ENCODE results near the gene AIF1. TPM values are rescaled to one million over a fixed set of nuclear protein-coding genes. Genes with fewer than 3 reads are reported as not detected.
A peak's percentile ranks its signal among the peaks of the same experiment; 100 is the strongest.
"Not testable (repeated sequence)": the region's sequence is repeated elsewhere in the genome, so short reads cannot be mapped to it uniquely, and the experiment has no call there.

AIF1 gene
- total RNA-seq, 1 donor from 2014 or later, result not detected

DNA sequence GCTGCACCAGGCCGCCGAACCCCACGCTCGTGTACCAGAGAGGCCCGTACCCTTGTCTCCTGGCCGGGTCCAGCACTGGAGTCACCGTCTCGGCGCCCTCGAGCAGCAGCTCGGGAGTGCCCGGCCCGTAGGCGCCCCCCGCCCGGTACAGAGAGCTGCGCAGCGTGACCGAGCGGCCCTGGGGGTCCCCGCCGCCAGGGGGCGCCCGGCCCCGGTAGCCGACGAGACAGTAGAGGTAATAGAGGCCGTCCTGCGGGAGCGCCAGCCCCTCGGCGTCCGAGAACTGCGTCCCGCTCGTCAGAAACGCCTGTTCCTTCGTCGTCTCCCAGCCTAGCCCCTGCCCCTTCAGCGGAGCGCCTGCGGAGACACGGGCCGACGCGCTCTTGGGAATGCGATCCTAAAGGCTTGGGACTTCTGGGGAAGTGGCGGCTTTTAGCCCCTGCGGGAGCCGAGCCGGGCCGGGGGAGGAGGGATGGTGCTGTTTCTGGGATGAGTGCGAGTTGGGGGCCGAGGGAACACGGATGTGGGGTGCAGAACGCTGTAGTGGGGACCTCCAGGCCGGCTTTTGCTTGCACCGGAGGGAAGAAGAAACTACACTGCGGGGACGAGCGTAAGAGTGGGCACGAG lies 34.1 kb upstream of the AIF1 start:
- DNase-seq (ENCODE audit: low read depth), result peak; percentile 41

DNA sequence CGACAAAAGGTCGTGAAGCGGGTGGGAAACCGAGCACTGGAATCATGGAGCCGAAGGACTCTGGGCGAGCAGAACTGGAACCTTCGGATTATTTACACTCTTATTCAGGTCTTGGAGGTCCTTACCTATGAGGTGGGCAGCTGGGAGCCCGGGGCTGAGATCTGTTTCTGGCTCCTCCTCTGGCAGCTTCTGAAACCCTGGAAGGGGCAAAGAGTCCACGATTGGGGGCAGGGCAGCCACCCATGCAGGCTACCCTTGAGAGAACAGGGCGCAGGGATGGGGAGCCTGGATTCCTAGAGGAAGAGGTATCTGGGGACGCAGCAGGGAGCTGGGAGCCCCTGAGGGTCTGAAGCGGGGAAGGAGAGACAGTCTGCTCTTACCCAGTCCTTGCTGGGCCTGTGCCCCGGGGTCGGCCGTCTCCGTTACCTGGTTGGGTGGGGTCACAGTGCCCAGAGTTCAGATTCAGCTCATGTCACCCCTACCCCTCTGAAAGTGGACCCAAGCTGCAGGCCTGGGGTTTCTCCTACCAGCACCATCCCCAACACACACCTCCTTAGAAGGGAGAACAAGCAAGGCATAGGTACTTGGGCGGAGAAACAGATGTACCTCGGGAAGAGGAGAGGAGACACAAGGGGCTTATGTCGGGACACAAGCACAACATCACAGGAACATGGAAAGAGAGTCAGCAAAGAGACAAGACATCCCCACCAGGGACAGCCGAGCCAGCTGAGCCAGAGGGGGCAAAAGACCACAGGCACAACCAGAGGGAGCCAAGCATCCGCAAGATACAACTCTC lies 33.4 kb upstream of the AIF1 start:
- DNase-seq (ENCODE audit: low read depth), result no peak

DNA sequence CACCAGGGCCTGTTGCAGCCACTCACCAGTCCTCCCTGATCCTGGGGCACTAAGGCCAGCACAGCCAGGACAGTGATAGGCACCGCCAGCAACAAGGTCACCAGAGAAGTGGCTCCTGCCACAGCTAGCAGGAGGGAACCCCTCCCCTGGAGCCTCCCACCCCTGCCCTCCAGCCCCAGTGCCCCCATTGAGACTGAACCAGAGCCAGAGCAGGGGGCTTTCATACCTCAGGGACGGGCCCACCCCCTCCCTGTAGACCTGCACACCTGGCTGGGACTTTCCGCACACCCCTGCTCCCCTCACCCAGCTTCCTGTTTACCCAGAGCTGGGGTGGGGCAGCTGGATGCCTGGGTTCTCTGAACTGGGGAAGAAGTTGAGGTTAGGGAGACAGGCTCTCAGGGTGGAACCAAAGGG lies 32.8 kb upstream of the AIF1 start, which contains the start of gene LTB:
Gene LTB, minus strand, starts transcription at position 195 of the 414 bp plus-strand sequence. Its CDS starts 7 bp downstream, at position 188.
- DNase-seq (ENCODE audit: low read depth), result no peak

DNA sequence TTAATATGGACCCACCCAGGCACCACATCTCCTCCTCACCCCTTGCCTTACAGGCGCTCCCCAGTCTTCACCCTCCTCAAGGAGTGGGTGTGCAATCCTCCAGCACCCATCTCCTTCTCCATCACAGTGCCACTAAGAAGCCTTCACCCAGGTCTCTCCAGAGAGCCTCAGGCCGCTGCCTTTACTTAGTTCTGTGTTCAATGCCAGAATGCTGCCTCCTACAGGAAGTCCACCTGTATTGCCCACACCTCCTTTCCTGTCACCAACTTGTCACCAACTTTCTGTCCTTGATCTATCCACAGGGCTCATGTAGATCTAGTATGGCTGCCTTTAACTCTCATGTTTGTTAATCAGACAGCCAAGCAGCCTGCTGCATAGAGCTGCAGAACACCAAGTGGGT lies 29.5 kb upstream of the AIF1 start:
- DNase-seq (ENCODE audit: low read depth), result no peak

DNA sequence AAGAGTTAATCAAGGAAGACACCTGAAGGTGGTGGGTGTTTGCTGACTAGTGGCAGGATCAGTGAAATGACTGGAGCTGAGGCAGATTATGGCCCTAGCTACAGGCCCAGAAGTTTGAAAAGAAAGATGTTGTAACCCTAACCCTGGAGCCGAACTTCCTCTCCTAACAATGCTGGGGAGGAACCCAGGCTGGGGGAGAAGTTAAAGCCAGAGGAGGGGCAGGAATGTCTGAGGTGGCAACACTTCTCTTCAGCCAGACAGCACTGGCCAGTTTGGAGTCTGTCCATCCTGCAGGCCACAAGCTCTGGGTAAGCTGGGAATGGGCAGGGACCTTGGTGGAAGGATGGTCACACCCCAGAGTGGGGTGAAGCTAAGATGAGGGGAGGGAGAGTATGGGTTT lies 29.0 kb upstream of the AIF1 start, which contains the start of gene LST1:
Gene LST1, plus strand, starts transcription at position 270 of the 400 bp plus-strand sequence. CDS start 1,023 bp downstream, outside the sequence.
- no peak for DNase-seq (ENCODE audit: low read depth)

DNA sequence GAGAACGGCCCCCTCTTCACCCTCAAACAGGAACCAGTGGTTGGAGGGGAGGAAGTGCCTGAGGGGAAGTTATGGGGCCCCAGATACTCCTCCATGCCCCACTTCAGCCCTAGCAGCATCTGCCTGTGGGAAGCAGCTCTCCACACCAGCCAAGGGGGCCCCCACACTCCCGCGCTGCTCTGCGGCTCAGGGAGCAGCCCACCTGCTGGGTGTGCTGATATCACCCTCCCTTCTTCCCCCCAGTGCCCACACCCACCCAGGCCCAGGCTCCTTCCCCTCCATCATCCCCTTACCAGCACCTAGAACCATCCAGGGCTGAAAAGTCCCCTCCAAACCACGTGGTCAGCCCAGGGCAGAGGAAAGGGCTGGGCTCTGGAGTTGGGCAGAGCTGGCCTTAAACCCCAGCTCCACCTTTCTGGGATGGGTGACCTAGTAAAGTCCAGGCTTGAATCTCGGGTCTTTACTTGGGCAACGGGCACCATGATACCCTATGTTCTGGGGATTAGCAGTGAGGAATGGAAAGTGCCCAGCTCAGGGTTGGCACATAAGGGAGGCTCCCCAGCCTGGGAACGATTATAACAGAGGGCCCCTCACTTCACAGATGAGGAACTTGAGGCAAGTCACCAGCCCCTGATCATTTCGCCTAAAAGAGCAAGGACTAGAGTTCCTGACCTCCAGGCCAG lies 28.3 kb upstream of the AIF1 start:
- DNase-seq (ENCODE audit: low read depth), result no peak

DNA sequence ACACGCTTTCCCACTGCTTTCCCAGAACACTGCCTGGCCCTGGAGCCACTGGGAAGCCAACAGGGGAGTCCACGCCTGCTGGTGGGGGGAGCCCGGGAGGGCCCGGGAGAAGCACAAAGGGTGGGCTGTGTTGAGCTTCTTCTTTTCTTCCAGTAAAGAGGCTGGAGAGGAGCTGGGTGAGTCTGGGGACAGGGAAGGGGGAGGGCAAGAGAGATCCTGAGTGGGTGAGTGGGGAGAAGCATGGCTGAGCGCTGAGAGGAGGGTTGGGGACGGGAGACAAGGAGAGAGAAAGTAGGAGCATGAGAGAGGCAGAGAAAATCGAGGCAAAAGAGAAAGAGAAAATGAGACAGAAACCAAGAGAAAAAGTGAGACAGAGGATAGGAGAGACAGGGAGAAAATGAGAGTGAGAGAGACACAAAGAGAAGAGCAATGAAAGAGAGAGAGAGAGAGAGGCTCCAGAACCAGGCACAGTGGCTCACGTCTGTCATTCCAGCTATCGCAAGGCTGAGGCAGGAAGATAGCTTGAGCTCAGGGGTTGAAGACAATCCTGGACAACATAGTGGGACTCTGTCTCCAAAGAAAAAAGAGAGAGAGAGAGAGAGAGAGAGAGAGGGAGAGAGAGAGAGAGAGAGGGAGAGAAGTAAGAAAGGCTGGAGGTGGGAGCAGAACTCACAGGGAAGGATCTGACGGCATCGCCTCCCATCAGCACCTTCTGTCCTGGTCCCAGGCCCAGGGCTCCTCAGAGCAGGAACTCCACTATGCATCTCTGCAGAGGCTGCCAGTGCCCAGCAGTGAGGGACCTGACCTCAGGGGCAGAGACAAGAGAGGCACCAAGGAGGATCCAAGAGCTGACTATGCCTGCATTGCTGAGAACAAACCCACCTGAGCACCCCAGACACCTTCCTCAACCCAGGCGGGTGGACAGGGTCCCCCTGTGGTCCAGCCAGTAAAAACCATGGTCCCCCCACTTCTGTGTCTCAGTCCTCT lies 26.9 kb upstream of the AIF1 start:
- no peak for DNase-seq (ENCODE audit: low read depth)

DNA sequence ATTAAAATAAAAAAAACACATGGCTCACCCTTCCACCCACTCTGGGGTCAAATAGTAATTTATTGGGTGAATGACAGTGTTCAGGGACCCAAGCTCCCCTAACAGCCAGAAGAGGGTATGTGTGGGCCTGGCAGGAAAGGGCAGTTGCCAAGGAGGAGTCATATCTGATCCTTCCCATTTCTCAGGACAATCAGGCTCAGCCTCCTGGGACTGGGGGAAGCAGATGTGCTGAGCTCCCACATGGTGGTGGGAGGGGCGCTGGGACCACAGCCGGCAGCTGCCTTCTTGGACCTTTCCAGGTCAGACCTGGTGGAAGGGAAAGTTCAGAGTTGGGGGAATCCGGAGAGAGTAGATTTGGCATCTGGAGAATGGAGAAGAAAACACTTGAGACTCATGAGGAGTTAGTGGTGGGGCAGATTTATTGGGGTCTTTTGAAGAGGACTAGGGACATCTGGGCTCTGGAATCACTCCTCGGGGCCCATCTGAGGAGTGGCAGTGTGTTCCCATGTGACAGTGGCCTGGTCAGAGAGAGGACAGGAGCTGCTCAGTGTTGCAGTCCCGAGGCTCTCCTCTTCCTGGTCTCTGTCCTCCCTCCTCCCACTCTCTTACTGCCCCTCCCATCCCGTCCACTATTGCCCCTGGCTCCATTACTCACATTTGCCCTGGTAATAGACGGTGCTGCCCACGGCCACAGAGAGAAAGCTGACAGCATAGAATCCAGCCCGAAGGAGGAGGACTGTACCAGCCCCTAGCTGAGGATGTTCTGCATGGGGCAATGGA lies 26.0 kb upstream of the AIF1 start:
- no peak for DNase-seq (ENCODE audit: low read depth)

DNA sequence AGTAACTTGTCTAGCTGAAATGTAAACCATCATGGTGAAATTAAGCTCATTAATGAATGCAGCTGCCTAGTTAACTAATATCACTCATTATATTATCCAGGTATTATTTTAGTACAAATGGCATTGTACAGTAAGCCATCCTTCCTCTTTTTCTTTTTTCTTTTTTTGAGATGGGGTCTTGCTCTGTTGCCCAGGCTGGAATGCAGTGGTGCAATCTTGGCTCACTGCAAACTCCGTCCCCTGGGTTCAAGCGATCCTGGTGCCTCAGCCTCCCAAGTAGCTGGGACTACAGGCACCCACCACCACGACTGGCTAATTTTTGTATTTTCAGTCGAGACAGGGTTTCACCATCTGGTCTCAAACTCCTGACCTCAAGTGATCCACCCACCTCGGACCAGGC lies 24.3 kb upstream of the AIF1 start:
- not testable (repeated sequence) for DNase-seq (ENCODE audit: low read depth)

DNA sequence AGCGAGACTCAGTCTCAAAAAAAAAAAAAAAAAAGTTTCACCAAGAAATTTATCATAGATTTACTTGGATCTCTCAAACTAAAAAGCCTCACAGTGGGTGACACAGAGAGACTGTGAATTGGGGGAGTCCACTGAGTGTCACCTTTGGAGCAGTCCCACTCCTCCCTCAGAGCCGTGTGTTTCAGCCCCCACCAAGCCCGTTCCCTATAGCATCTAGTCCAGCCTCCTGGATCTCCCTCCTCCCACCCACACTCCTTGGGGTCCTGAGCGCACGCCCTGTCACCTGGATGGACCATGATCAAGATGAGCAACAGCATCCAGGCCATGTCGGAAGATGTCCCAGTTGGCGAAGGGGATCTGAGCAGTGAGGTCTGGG lies 22.6 kb upstream of the AIF1 start:
- DNase-seq (ENCODE audit: low read depth), result no peak

DNA sequence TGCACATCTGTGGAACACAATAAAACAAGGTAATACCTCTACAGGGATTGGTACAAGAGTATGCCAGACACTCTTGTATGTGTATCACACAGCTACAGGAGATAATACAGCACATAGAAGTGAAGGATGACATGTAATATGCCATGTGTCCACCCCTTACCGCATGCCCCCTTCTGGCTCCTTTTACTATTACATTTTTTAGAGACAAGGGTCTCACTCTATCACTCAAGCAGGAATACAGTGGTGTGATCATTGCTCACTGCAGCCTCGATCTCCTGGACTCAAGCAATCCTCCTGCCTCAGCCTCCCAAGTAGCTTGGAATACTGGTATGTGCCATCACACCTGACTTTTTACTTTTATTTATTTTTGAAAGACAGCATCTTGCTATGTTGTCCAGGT lies 18.0 kb upstream of the AIF1 start:
- no peak for DNase-seq (ENCODE audit: low read depth)

DNA sequence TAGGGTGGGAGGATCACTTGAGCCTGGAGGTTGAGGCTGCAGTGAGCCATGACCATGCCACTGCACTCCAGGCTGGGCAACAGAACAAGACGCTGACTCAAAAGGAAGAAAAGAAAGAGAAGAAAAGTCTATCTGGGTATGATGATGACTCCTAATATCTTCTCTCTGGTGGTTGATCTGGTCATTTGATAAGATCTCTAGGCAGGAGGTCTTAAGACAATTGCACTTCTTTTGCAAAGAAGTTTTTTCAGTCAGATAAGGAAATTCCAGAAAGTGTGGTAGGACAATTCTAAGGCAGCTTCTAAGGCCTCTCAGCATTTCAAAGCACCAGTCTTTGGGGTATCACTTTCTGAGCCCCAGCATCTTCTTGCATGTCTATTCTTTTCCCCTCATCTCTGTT lies 7.7 kb upstream of the AIF1 start:
- DNase-seq (ENCODE audit: low read depth), result no peak

DNA sequence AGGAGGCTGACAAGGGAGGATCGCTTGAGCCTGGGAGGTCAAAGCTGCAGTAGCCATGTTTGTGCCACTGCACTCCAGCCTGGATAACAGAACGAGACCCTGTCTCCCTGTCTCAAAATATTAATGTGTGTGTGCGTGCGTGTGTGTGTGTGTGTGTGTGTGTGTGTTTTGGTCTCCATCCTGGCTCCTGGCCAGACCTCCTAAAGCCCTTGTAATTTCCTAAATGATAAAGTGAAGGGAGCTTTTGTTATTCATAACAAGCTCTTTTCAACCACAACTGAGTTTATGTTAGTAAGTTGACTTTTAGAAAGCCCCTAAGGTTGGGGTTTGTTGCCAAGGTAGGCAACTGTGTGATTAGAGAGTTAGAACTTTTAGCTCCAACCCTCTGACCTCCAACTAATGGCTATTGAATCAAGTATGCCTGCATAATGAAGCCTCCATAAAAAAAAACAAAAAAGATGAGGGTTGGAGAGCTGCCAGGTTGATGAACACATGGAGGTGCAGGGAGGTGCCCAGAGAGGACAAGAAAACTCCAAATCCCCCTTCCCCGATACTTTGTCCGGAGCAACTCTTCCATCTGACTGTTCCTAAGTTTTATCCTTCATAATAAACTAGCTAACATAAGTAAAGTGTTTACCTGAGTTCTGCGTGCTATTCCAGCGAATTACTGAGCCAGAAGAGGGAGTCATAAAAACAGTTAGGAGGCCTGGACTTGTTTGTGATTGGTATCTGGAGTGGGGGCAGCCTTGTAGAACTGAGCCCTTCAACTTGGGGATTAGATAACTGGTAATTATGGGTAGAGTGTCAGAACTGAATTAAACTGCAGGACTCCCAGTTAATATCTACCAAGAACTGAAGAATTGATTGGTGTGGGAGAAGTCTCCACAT lies 5.3 kb upstream of the AIF1 start:
- no peak for DNase-seq (ENCODE audit: low read depth)

DNA sequence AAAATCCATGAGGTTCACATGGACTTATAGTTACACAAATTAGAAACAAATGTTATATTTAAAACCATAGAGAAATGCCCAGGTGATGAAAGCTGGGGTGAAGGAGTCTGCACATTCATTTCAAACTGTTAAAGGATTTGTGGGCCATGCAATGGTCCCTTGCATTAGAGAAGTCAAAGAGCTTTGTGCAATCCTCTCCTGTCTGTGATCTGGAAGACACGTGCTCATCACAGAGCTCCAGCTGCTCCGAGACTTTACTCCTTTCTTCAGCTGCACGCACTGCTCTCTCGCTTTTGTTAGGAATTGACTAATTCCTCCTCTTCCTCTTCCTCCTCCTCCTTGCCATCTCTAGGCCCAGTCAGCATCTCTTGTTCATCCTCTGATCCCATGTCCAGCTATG lies 4.1 kb upstream of the AIF1 start:
- no peak for DNase-seq (ENCODE audit: low read depth)

DNA sequence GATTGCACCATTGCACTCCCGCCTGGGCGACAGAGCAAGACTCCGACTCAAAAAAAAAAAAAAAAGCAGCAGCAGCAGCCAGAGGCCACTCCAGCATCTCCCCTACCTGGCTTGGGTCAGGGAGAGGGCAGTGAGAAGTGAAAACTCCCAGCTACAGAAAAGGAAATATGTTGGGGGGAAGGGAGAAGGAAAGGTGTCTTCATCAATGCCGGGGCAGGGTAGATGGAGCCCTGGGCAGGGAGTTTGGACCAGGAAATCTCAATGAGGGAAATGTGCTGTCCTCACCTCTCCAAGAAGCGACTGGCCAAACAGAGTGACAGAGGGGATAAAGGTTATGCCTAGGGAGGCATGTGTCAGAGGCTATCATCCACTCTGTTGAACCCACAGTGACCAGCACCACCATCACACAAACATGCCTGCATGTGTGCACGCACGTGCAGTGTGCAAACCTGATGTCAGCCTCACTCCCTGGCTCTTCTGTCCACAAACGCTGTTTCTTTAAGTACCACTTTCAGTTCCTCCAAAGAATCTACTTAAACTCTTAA lies 887 bp upstream of the AIF1 start:
- no peak for DNase-seq (ENCODE audit: low read depth)

DNA sequence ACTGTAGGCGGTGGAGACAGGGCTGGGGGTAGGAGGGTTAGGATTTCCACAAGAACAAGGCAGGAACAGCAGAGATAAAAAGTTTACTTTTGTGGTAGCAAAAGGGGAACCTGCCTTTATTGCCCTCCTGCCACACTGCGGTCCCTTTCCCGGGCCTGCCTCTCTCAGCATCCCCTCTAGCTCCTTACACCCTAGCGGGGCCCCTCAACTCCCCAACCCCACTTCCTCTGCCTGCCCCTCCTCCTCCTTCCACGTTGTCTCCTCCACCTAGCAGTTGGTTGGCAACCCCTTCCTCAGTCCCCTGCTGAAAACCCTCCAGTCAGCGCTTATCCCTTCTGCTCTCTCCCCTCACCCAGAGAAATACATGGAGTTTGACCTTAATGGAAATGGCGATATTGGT lies 714 bp downstream of the AIF1 start:
- DNase-seq (ENCODE audit: low read depth), result no peak

DNA sequence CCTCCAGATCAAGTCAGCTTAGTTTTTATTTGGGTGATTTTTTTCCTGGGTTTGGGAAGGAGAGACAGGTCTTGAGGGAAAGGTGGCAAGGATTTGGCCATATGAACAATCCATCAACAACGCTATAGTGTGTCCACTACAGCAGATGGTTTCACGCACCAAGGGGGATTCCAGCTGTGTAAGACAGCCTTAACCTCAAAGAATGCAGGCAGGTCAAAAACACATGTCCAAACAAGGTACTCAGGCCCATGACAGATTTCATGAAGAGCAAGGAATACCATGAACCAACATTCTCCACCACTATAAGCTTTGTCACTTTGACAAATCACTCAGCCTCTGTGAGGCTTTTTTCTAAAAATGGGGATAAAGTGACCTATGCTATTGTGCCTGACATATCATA lies 2.0 kb downstream of the AIF1 start:
- no peak for DNase-seq (ENCODE audit: low read depth)

DNA sequence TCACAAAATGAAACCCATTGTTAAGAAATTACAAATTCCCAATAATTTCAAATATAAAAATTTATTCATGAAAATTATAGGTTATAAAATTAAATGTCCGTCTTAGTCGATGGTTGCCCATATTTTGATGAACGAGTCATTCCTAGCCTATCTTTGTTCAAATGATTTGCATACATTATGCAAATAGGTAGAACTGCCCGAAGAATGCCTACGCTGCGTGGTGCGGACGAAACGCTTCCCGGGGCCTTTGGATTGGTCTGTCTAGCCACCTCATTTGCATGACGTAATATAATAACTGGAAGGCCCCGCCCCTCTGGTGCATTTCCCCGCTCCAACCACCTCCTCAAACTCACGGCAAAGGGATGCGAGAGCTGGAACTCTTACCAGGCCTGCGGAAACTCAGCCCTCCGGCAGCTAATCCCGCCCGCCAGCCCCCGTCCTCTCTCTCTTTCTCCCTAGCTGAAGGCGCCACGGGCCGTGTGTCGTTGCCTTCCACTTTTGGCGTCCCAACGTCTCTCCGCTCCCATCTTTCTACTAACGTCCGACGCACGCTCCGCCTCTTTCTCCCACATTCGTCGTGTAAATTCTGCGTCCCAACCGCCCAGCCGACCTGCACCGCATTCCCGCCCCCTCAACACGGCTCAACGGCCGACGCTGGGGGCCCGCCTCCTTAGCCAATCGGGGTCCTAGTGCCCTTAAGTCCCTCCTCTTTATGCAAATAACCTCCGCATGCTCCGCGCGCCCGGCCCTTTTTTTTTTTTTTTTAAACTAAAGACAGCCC lies 5.0 kb downstream of the AIF1 start:
- DNase-seq (ENCODE audit: low read depth), result peak; percentile 95

Data from renal cortical epithelial cell (primary cell).